ENCODE data around the gene CCNA2.

CCNA2 gene

GRCh38 chr4:121822796-121823504, 733 bp downstream of the CCNA2 start:
- 0 out of 2 replicates have a peak, but pooled peaks have one; percentile 5 for TF ChIP-seq CTCF (IDR thresholded peaks at IDR 0.05; ENCODE audit: borderline replicate concordance, insufficient read depth, low read depth, low read length)
- H3K4me3 ChIP-seq (ENCODE audit: low read depth, low read length), result peak overlapping the region; percentile 95

DNA sequence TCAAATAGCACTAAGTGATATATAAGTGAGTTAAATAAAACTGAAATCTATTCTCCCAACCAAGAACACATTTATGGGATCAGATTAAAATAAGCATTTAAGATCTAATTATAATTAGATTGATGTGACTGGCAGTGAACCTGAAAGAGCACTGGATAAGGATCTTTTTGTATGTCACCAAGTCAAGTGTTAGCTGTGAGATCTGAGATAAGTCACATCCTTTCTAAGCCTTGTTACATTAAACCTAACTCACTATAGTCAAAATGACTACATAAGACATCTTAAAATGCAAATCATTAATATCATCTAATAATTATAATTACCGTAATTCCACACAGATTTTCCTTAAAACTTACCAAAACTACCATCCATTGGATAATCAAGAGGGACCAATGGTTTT, 1.6 kb downstream of the CCNA2 start:
- TF ChIP-seq CTCF (IDR thresholded peaks at IDR 0.05; ENCODE audit: borderline replicate concordance, insufficient read depth, low read depth, low read length), result no peak
- peak overlapping the region; percentile 95 for H3K4me3 ChIP-seq (ENCODE audit: low read depth, low read length)

DNA sequence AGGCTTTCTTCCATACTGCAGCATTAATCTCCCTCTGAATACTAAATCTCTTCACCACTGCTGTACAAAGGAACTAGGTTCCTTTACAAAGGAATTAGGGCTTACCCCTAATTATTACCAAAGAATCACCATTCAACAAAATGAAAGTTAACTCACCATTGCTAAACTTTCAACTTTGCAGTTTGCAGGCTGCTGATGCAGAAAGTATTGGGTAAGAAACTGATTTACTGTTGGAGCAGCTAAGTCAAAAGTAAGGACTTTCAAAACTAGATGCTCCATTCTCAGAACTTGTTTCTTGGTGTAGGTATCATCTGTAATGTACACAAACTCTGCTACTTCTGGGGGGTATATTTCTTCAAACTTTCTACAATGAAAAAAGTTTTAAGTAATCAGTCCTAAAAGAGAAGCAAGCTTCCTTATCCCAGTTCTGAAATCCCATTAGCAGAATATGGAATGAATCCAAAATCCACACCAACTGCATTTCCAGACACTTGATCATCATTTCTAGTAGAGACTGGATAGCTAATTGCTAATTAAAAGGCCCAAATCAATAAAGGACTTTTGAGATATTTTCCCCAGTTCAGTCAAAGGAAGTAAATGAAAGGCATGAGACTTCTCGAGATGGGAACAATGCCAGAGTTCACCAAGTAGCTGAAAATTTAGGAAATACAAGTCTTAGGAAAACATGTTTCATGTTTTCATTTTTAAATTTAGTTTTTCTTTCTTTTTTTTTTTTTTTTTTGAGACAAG, 4.3 kb downstream of the CCNA2 start:
- TF ChIP-seq CTCF (IDR thresholded peaks at IDR 0.05; ENCODE audit: borderline replicate concordance, insufficient read depth, low read depth, low read length), result no peak
- H3K4me3 ChIP-seq (ENCODE audit: low read depth, low read length), result no peak overlapping the region

GRCh38 chr4:121818215-121818614, 5.5 kb downstream of the CCNA2 start:
- no peak for TF ChIP-seq CTCF (IDR thresholded peaks at IDR 0.05; ENCODE audit: borderline replicate concordance, insufficient read depth, low read depth, low read length)
- no peak overlapping the region for H3K4me3 ChIP-seq (ENCODE audit: low read depth, low read length)

DNA sequence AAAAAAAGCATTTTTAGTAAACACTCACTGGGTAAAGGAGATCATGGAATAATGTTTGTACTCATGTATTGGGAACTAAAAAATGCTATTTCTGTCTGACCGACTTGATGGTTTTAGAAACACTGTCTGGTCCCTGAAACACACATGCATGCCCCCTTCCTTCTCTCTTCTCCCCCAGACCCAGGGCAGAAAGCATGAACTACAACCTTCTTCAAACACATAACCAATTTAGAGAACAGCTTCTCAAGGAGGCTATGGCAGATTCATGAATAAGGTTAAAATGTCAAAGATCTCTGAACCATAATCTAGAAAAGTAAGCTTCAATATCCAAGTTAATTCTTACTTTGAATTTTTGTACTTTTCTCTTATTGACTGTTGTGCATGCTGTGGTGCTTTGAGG, 6.0 kb downstream of the CCNA2 start:
- no peak for TF ChIP-seq CTCF (IDR thresholded peaks at IDR 0.05; ENCODE audit: borderline replicate concordance, insufficient read depth, low read depth, low read length)
- H3K4me3 ChIP-seq (ENCODE audit: low read depth, low read length), result no peak overlapping the region

GRCh38 chr4:121817006-121817405, 6.7 kb downstream of the CCNA2 start:
- H3K4me3 ChIP-seq (ENCODE audit: low read depth, low read length), result no peak overlapping the region
- TF ChIP-seq CTCF (IDR thresholded peaks at IDR 0.05; ENCODE audit: borderline replicate concordance, insufficient read depth, low read depth, low read length), result no peak

DNA sequence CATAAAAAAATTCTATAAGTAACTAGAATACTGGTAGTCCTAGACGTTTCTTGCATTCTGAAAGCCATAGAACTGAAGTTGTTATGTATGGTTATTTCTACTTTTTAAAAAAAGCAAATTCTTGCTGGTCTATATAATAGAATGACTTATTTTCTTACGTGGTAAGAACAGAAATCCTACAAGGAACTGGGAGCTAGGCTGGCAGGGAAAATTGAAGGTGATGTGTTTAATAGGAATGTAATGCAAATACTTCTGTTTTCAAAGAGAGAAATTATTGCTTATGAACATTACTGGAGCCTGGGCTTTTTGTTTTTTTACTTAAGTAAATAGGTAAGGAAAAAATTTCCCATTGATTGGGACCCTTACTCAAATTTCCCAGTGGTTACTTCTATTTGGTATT, 8.9 kb downstream of the CCNA2 start:
- no peak for TF ChIP-seq CTCF (IDR thresholded peaks at IDR 0.05; ENCODE audit: borderline replicate concordance, insufficient read depth, low read depth, low read length)

More for the DNA sequence above, 8.9 kb downstream of the CCNA2 start:
- no peak overlapping the region for H3K4me3 ChIP-seq (ENCODE audit: low read depth, low read length)

Data from GM12875 (cell line).